Mucosa of gallbladder (tissue), 1 donor: ENCODE results near the gene DHPS. TPM values are rescaled to one million over a fixed set of nuclear protein-coding genes. Genes with fewer than 3 reads are reported as not detected.
"Not testable (repeated sequence)": the region's sequence is repeated elsewhere in the genome, so short reads cannot be mapped to it uniquely, and the experiment has no call there.

Experiments
- DNase-seq: peaks from one replicate; pipeline ENCODE4 v3.0.0-alpha.2; 2020; ENCODE audit warnings: low spot score
- total RNA-seq: library from RNA; stranded (reverse); gene quantifications from one replicate; pipeline ENCODE4 v1.2.1, GENCODE V29; 2021
- donor health status: DM: no; HTN: no; CAD: no.

Gene DHPS
- 89.0 TPM for total RNA-seq

- peak; percentile 97 for DNase-seq
These were observed at the start of gene DHPS for GRCh38 chr19:12681074-12681987. Gene DHPS, minus strand, starts transcription at chr19:12681880. Its CDS starts 114 bp downstream, at chr19:12681766.

- DNase-seq: no peak
These were observed 49.7 kb upstream of the DHPS start for GRCh38 chr19:12731337-12731736.

- DNase-seq: no peak
These were observed 48.4 kb upstream of the DHPS start for GRCh38 chr19:12730064-12730463.

GRCh38 chr19:12727745-12728433, 46.2 kb upstream of the DHPS start:
- DNase-seq: no peak

GRCh38 chr19:12726988-12727316, 45.3 kb upstream of the DHPS start:
- no peak for DNase-seq

GRCh38 chr19:12725612-12726011, 43.9 kb upstream of the DHPS start:
- DNase-seq: not testable (repeated sequence)

- DNase-seq: peak; percentile 42
These were observed 42.2 kb upstream of the DHPS start, which contains the start of gene TNPO2 for GRCh38 chr19:12723641-12724426. Gene TNPO2, minus strand, starts transcription at chr19:12723932. Its CDS starts 2,955 bp downstream, at chr19:12720977.

- DNase-seq: no peak
These were observed 41.6 kb upstream of the DHPS start for GRCh38 chr19:12723381-12723640.

GRCh38 chr19:12722566-12723380, 41.1 kb upstream of the DHPS start:
- peak; percentile 99 for DNase-seq

GRCh38 chr19:12721656-12722565, 40.2 kb upstream of the DHPS start:
- DNase-seq: peak; percentile 31

- DNase-seq: no peak
These were observed 39.4 kb upstream of the DHPS start for GRCh38 chr19:12720851-12721655.

- no peak for DNase-seq
These were observed 38.6 kb upstream of the DHPS start for GRCh38 chr19:12720296-12720695.

- DNase-seq: no peak
These were observed 34.2 kb upstream of the DHPS start for GRCh38 chr19:12715929-12716328.

- no peak for DNase-seq
These were observed 33.4 kb upstream of the DHPS start for GRCh38 chr19:12715102-12715501.

- DNase-seq: not testable (repeated sequence)
These were observed 31.6 kb upstream of the DHPS start for GRCh38 chr19:12713304-12713703.

GRCh38 chr19:12712077-12712476, 30.4 kb upstream of the DHPS start:
- DNase-seq: not testable (repeated sequence)

- no peak for DNase-seq
These were observed 29.5 kb upstream of the DHPS start for GRCh38 chr19:12711187-12711586.

GRCh38 chr19:12708641-12709040, 27.0 kb upstream of the DHPS start:
- no peak for DNase-seq

GRCh38 chr19:12706332-12706718, 24.6 kb upstream of the DHPS start:
- DNase-seq: no peak
